Keratinocyte (primary cell): ENCODE data around the gene CLMN. TPM values are rescaled to one million over a fixed set of nuclear protein-coding genes. Genes with fewer than 3 reads are reported as not detected.

ENCODE experiments used
- DNase-seq: peaks from one replicate; pipeline ENCODE4 v3.0.0-alpha.2; 2011; ENCODE audit warnings: low read depth, missing footprints, low spot score
- FAIRE-seq: peaks from 2 replicates; lab custom pipeline; 2011; peaks lifted over from hg19 to GRCh38; lab: Jason Lieb, UNC
- H2AFZ ChIP-seq: 2 replicates; pipeline ENCODE4 v1.6.0; 2012; ENCODE audit warnings: low read length, control low read depth, inconsistent platforms; ENCODE audit not compliant: control insufficient read depth
- H3K27ac ChIP-seq: 2 replicates; pipeline ENCODE4 v1.5.1; 2011; ENCODE audit warnings: low read length; ENCODE audit not compliant: control insufficient read depth, insufficient read depth
- H3K27me3 ChIP-seq: 3 replicates; pipeline ENCODE4 v1.6.0; 2011; ENCODE audit warnings: low read length; ENCODE audit not compliant: control insufficient read depth, insufficient read depth; ENCODE audit errors: extremely low read depth
- H3K36me3 ChIP-seq, 2 experiments: 2 replicates in 1 of 2; 3 replicates in 1 of 2; pipeline ENCODE4 v1.5.1; 2011; ENCODE audit warnings: low read length in 2 of 2, mild to moderate bottlenecking in 1 of 2; ENCODE audit not compliant: control insufficient read depth in 2 of 2, insufficient read depth in 2 of 2; ENCODE audit errors: extremely low read depth in 1 of 2
- H3K4me1 ChIP-seq: 3 replicates; pipeline ENCODE4 v1.5.1; 2011; ENCODE audit warnings: low read length; ENCODE audit not compliant: control insufficient read depth, insufficient read depth; ENCODE audit errors: extremely low read depth
- H3K4me2 ChIP-seq: 3 replicates; pipeline ENCODE4 v1.6.0; 2011; ENCODE audit warnings: low read depth, low read length; ENCODE audit not compliant: control insufficient read depth, insufficient read depth; ENCODE audit errors: extremely low read depth
- H3K4me3 ChIP-seq, 3 experiments: fragments of 200-600 bp in 1 of 3; sonication (generic) in 1 of 3; 2 replicates in 2 of 3; 3 replicates in 1 of 3; pipeline ENCODE4 v1.5.1; 2011 to 2016; ENCODE audit warnings: low read length in 3 of 3, mild to moderate bottlenecking in 3 of 3, control low read depth in 2 of 3, inconsistent platforms in 1 of 3, low read depth in 1 of 3, mixed read lengths in 1 of 3, mixed run types in 1 of 3, moderate library complexity in 1 of 3; ENCODE audit not compliant: control insufficient read depth in 2 of 3, insufficient read depth in 2 of 3; ENCODE audit errors: extremely low read depth in 1 of 3
- H3K79me2 ChIP-seq: 2 replicates; pipeline ENCODE4 v1.6.0; 2012; ENCODE audit warnings: low read length; ENCODE audit not compliant: control insufficient read depth, insufficient read depth
- H3K9ac ChIP-seq: 3 replicates; pipeline ENCODE4 v1.6.0; 2011; ENCODE audit warnings: low read length; ENCODE audit not compliant: control insufficient read depth, insufficient read depth; ENCODE audit errors: extremely low read depth
- H3K9me1 ChIP-seq: 3 replicates; pipeline ENCODE4 v1.6.0; 2011; ENCODE audit warnings: low read length; ENCODE audit not compliant: control insufficient read depth, insufficient read depth; ENCODE audit errors: extremely low read depth
- H3K9me3 ChIP-seq: 2 replicates; pipeline ENCODE4 v1.5.1; 2012; ENCODE audit warnings: low read depth, low read length; ENCODE audit not compliant: control insufficient read depth
- H4K20me1 ChIP-seq: 3 replicates; pipeline ENCODE4 v1.6.0; 2011; ENCODE audit warnings: low read length; ENCODE audit not compliant: control insufficient read depth, insufficient read depth; ENCODE audit errors: extremely low read depth
- EZH2 ChIP-seq: IDR thresholded peaks from one replicate; pipeline ENCODE4 v1.6.1; 2012; ENCODE audit warnings: inconsistent platforms, mild to moderate bottlenecking, low read length, moderate library complexity
- dilution Hi-C: fragments of 300-500 bp; cut with MboI; formaldehyde crosslinking; loops from one replicate; pipeline ENCODE4 v1.7.0; 2020; ENCODE audit warnings: low sequenced_read_pairs; ENCODE audit not compliant: extremely low pct_ligation_motif_present
- polyA plus RNA-seq, 5 experiments: library from polyadenylated mRNA; depleted of rRNA in 3 of 5; stranded (reverse) in 3 of 5; stranded (forward) in 1 of 5; unstranded in 1 of 5; fragments of >200 nt; gene quantifications; 1 replicate in 1 of 5; 2 replicates in 3 of 5; 3 replicates in 1 of 5; pipeline versions ENCODE4 v1.2.1 to v1.2.3, GENCODE V29; 2011 to 2012; ENCODE audit warnings: missing spikeins in 2 of 5, low read depth in 1 of 5, low replicate concordance in 1 of 5
- TF ChIP-seq, protein P1 (sequence below), 3 experiments: IDR thresholded peaks in 1 of 3; conservative IDR thresholded peaks in 1 of 3; optimal IDR thresholded peaks in 1 of 3; 2 replicates in 2 of 3; 3 replicates in 1 of 3; pipeline versions ENCODE3 to v1.5.1; 2011; ENCODE audit warnings: low read length in 3 of 3, mild to moderate bottlenecking in 3 of 3, moderate library complexity in 2 of 3, control low read depth in 1 of 3, inconsistent platforms in 1 of 3; ENCODE audit not compliant: insufficient read depth in 2 of 3; ENCODE audit errors: extremely low read depth in 1 of 3

The CLMN gene
- polyA plus RNA-seq, 1 donor (not counting 4 experiments of a cell fraction or from before 2014, with no cell fraction given): 6.1 TPM

DNA sequence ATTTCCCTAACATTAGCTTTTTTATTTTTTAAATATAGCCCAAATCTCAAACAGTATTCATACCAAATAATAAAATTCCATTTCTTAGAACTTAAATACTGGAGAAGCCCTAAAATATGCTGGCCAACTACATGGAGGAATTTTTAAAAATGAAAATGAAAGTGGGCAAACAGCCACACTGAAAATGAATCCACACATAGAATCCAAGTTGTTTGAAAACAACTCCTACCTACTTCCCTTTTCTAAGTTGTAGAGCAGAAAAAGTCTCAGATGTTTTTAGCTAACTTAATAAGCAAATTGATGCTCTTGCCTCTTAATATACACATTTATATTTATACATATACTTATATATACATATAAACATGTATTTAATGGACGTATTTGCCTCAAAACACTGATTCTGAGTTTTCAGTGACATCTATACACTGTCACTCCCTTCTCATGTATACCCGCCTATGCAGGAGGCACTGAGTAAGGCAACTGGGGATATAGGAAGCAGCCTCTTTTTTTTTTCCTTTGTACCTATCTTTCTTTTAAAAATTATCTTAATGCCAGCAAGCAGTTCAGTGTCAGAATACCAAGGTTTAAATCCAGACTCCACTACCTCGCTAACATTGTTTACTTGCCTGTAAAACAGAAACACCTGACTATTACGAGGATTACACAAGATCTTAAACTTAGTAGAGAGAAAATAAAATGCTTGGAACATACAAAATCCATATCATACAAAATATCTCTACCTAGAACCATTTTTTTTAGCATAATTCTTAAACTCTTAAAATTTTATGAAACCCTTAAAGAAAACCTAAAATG, 175.7 kb downstream of the CLMN start:
- Histone ChIP-seq H3K4me1 (peaks cover 21% of the 10 kb centered on the region), H3K27ac (no peak overlapping the region), H3K4me2 (no peak overlapping the region), H3K79me2 (peaks cover 85% of the 10 kb centered on the region), H2AFZ (no peak overlapping the region), H3K4me3 (no peak overlapping the region), H3K36me3 (no peaks in the 10 kb centered on the region), H4K20me1 (no peaks in the 10 kb centered on the region), H3K9me1 (no peaks in the 10 kb centered on the region), H3K9ac (no peak overlapping the region), H3K9me3 (no peaks in the 10 kb centered on the region), H3K27me3 (no peaks in the 10 kb centered on the region)
- dilution Hi-C loops: no loop called here
- TF ChIP-seq, protein P1, sequence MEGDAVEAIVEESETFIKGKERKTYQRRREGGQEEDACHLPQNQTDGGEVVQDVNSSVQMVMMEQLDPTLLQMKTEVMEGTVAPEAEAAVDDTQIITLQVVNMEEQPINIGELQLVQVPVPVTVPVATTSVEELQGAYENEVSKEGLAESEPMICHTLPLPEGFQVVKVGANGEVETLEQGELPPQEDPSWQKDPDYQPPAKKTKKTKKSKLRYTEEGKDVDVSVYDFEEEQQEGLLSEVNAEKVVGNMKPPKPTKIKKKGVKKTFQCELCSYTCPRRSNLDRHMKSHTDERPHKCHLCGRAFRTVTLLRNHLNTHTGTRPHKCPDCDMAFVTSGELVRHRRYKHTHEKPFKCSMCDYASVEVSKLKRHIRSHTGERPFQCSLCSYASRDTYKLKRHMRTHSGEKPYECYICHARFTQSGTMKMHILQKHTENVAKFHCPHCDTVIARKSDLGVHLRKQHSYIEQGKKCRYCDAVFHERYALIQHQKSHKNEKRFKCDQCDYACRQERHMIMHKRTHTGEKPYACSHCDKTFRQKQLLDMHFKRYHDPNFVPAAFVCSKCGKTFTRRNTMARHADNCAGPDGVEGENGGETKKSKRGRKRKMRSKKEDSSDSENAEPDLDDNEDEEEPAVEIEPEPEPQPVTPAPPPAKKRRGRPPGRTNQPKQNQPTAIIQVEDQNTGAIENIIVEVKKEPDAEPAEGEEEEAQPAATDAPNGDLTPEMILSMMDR (optimal IDR thresholded peaks at IDR 0.05 in 1 of 3, IDR thresholded peaks at IDR 0.05 in 1 of 3, conservative IDR thresholded peaks at IDR 0.05 in 1 of 3; ENCODE audit: extremely low read depth in 1 of 3, insufficient read depth in 2 of 3, low read length in 3 of 3): no peak
- TF ChIP-seq EZH2: no peak
- FAIRE-seq (no peak), DNase-seq (no peak)

DNA sequence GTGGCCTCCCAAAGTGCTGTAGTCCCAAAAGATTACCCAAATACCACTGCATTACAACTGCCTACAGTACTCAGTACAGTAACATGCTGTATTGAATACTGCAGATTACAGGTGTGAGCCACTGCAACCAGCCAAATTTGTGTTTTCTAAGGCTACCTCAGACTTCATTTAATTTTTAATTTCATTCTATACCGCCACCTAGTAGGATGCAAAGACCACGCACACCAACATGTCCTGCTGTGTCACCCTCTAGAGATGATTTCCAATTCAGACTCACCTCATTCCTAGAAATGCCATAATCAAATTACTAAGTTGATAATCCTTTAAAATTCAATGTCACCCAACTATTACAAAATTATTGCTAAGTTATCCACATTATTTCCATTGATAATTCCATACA, 177.5 kb downstream of the CLMN start:
- Histone ChIP-seq H3K27me3 (no peaks in the 10 kb centered on the region), H3K9me1 (no peaks in the 10 kb centered on the region), H3K79me2 (peaks cover 79% of the 10 kb centered on the region), H3K27ac (no peak overlapping the region), H3K9ac (no peak overlapping the region), H3K36me3 (no peaks in the 10 kb centered on the region), H3K4me2 (no peak overlapping the region), H2AFZ (no peak overlapping the region), H3K4me3 (no peak overlapping the region), H3K4me1 (peaks cover 21% of the 10 kb centered on the region), H4K20me1 (no peaks in the 10 kb centered on the region), H3K9me3 (no peaks in the 10 kb centered on the region)
- no peak for FAIRE-seq
- no peak for DNase-seq
- dilution Hi-C loops: no loop called here
- TF ChIP-seq, protein P1 (optimal IDR thresholded peaks at IDR 0.05 in 1 of 3, IDR thresholded peaks at IDR 0.05 in 1 of 3, conservative IDR thresholded peaks at IDR 0.05 in 1 of 3; ENCODE audit: extremely low read depth in 1 of 3, insufficient read depth in 2 of 3, low read length in 3 of 3): no peak
- no peak for TF ChIP-seq EZH2
